CD4-positive, alpha-beta T cell (primary cell): ENCODE results near the gene C10orf95. TPM values are rescaled to one million over a fixed set of nuclear protein-coding genes. Genes with fewer than 3 reads are reported as not detected.

Experiments used
- ATAC-seq: fragments of 200-7000 bp; cut with Tn5 transposase; one replicate; pipeline ENCODE4 v1.10.0; 2022; ENCODE audit warnings: mild to moderate bottlenecking; ENCODE audit not compliant: poor library complexity
- CTCF ChIA-PET: fragments of 350-600 bp; sonication (Branson Sonifier 250); formaldehyde crosslinking; loops from one replicate; lab custom pipeline; 2021; ENCODE audit warnings: antibody characterized with exemption, inconsistent platforms; lab: Charles Lee
- POLR2A ChIA-PET: fragments of 350-600 bp; sonication (Branson Sonifier 250); formaldehyde crosslinking; loops from one replicate; lab custom pipeline; 2021; ENCODE audit warnings: antibody characterized with exemption, inconsistent platforms; lab: Charles Lee
- DNase-seq, 14 experiments: peaks; one replicate each; pipeline ENCODE4 v3.0.0-alpha.2; 2013 to 2020; ENCODE audit warnings: mixed read lengths in 2 of 14
- H3K27ac ChIP-seq, 2 donors: one replicate each; pipeline versions ENCODE4 v1.5.1 to v1.7.0; 2013; ENCODE audit warnings: low read length in 2 of 2, low read depth in 1 of 2, mild to moderate bottlenecking in 1 of 2
- H3K27me3 ChIP-seq, 2 experiments: 1 replicate in 1 of 2; 2 replicates in 1 of 2; pipeline versions ENCODE4 v1.6.1 to v1.7.0; 2013; ENCODE audit warnings: low read length in 2 of 2, control low read depth in 1 of 2, mild to moderate bottlenecking in 1 of 2, moderate library complexity in 1 of 2; ENCODE audit not compliant: insufficient read depth in 2 of 2, control insufficient read depth in 1 of 2
- H3K36me3 ChIP-seq: one replicate; pipeline ENCODE4 v1.6.1; 2013; ENCODE audit warnings: low read length, control low read depth; ENCODE audit not compliant: insufficient read depth
- H3K4me1 ChIP-seq: one replicate; pipeline ENCODE4 v1.6.1; 2013; ENCODE audit warnings: low read length, control low read depth; ENCODE audit not compliant: insufficient read depth
- H3K4me3 ChIP-seq: one replicate; pipeline ENCODE4 v1.5.1; 2013; ENCODE audit warnings: mild to moderate bottlenecking, low read length, moderate library complexity
- H3K9me3 ChIP-seq, 2 experiments: 1 replicate in 1 of 2; 2 replicates in 1 of 2; pipeline versions ENCODE4 v1.6.1 to v1.7.0; 2013; ENCODE audit warnings: low read length in 2 of 2, mild to moderate bottlenecking in 2 of 2, control low read depth in 1 of 2, moderate library complexity in 1 of 2; ENCODE audit not compliant: control insufficient read depth in 1 of 2, insufficient read depth in 1 of 2
- H3K27ac Mint-ChIP-seq: one replicate; pipeline ENCODE4 v1.8.0; 2020; ENCODE audit warnings: mixed read lengths
- H3K27me3 Mint-ChIP-seq: one replicate; pipeline ENCODE4 v1.8.0; 2021; ENCODE audit warnings: mixed read lengths
- H3K36me3 Mint-ChIP-seq: one replicate; pipeline ENCODE4 v1.8.0; 2021; ENCODE audit warnings: low read depth, mixed read lengths
- H3K4me1 Mint-ChIP-seq: one replicate; pipeline ENCODE4 v1.8.0; 2021; ENCODE audit warnings: low read depth, mixed read lengths
- H3K4me3 Mint-ChIP-seq: one replicate; pipeline ENCODE4 v1.8.0; 2020; ENCODE audit warnings: mild to moderate bottlenecking, mixed read lengths
- H3K9me3 Mint-ChIP-seq: one replicate; pipeline ENCODE4 v1.8.0; 2020; ENCODE audit warnings: mixed read lengths
- CTCF ChIP-seq: fragments of 200-600 bp; IDR thresholded peaks from one replicate; pipeline ENCODE4 v1.8.0; 2022; ENCODE audit warnings: antibody characterized with exemption, mild to moderate bottlenecking
- intact Hi-C, 2 experiments: fragments of 100-400 bp; cut with DNase I in 1 of 2; cut with micrococcal nuclease in 1 of 2; formaldehyde crosslinking; loops; one replicate each; pipeline versions ENCODE4 v1.15.1 to v1.9.0; 2023 to 2025; cut with DNase I, micrococcal nuclease
- total RNA-seq, 174 experiments: library from RNA in 2 of 174; stranded (reverse) in 2 of 174; gene quantifications; one replicate each; pipeline ENCODE4 v1.2.3 and lab custom pipeline; 2021 to 2026

The C10orf95 gene
- total RNA-seq, 2 experiments from 2014 or later: 0.16 to 0.28 TPM

- H3K36me3 Mint-ChIP-seq: peaks cover 25% of the 10 kb centered on the region
- CTCF ChIA-PET: interaction anchor here (0.7 to 4.1 kb wide), 7 partner anchors 11 to 500 kb away, joined by 3 to 19 read pairs (median 4); partner anchors contain the start of gene FBXL15
- no peaks in the 10 kb centered on the region for H3K9me3 Mint-ChIP-seq
- peaks cover 3% of the 10 kb centered on the region for H3K36me3 ChIP-seq
- H3K9me3 ChIP-seq: no peaks in the 10 kb centered on the region
- H3K27me3 ChIP-seq: no peaks in the 10 kb centered on the region
- H3K4me1 Mint-ChIP-seq: peaks cover 21% of the 10 kb centered on the region
- peak overlapping the region; percentile 94 for H3K4me3 Mint-ChIP-seq
- intact Hi-C loops: loop anchor here (1.0 to 5.0 kb wide), 5 partner anchors 17 to 56 kb away; partner anchors contain the start of genes ACTR1A (in 1 of the 2), CUEDC2 (in 1 of the 2), NFKB2 (in 1 of the 2) and SUFU (in 1 of the 2)
- TF ChIP-seq CTCF: no peak
- peaks cover 41% of the 10 kb centered on the region for H3K4me1 ChIP-seq
- no peak for DNase-seq
- POLR2A ChIA-PET: interaction anchor here (0.6 to 6.8 kb wide), 25 partner anchors 11 to 331 kb away, joined by 3 to 131 read pairs (median 5); partner anchors contain the start of genes ACTR1A, CUEDC2, FBXL15 and GBF1
- peak overlapping the region; percentile 79 to 80 for H3K27ac ChIP-seq
- ATAC-seq: no peak
- H3K4me3 ChIP-seq: peak overlapping the region; percentile 83
- peak overlapping the region; percentile 78 for H3K27ac Mint-ChIP-seq
- H3K27me3 Mint-ChIP-seq: no peaks in the 10 kb centered on the region
Measured at GRCh38 chr10:102450124-102450373, 1.3 kb downstream of the C10orf95 start.

- TF ChIP-seq CTCF: no peak
- intact Hi-C loops: loop anchor here (1.0 to 5.0 kb wide), 6 partner anchors 15 to 55 kb away; partner anchors contain the start of genes ACTR1A (in 1 of the 2), CUEDC2 (in 1 of the 2), NFKB2 (in 1 of the 2) and SUFU (in 1 of the 2)
- Mint-ChIP-seq H3K9me3 (no peaks in the 10 kb centered on the region), H3K36me3 (peaks cover 22% of the 10 kb centered on the region), H3K4me1 (peaks cover 21% of the 10 kb centered on the region), H3K27me3 (no peaks in the 10 kb centered on the region), H3K4me3 (peak overlapping the region; percentile 94), H3K27ac (peak overlapping the region; percentile 78)
- Histone ChIP-seq H3K27ac (peak overlapping the region; percentile 79 to 80), H3K4me1 (peaks cover 41% of the 10 kb centered on the region), H3K36me3 (peaks cover 3% of the 10 kb centered on the region), H3K27me3 (no peaks in the 10 kb centered on the region), H3K9me3 (no peaks in the 10 kb centered on the region), H3K4me3 (peak overlapping the region; percentile 83)
- peak; percentile 74 for ATAC-seq
- DNase-seq: peak; percentile 73 to 95 (median 84)
- CTCF ChIA-PET: interaction anchor here (0.7 to 4.1 kb wide), 7 partner anchors 12 to 500 kb away, joined by 3 to 19 read pairs (median 4); partner anchors contain the start of gene FBXL15
- POLR2A ChIA-PET: interaction anchor here (1.0 to 6.8 kb wide), 19 partner anchors 12 to 331 kb away, joined by 3 to 131 read pairs (median 6); partner anchors contain the start of genes ACTR1A, CUEDC2, FBXL15 and GBF1
Measured at GRCh38 chr10:102449321-102450123, 1.8 kb downstream of the C10orf95 start.

- H3K4me3 ChIP-seq: no peak overlapping the region
- Mint-ChIP-seq H3K36me3 (peaks cover 3% of the 10 kb centered on the region), H3K4me1 (peaks cover 8% of the 10 kb centered on the region), H3K27ac (no peak overlapping the region), H3K27me3 (no peaks in the 10 kb centered on the region), H3K4me3 (no peak overlapping the region), H3K9me3 (no peaks in the 10 kb centered on the region)
- ATAC-seq (no peak), DNase-seq (no peak)
- POLR2A ChIA-PET: no interaction called here
- no peak for TF ChIP-seq CTCF
- no peak overlapping the region for H3K27ac ChIP-seq
- no peaks in the 10 kb centered on the region for H3K27me3 ChIP-seq
- H3K36me3 ChIP-seq: no peaks in the 10 kb centered on the region
- no peaks in the 10 kb centered on the region for H3K9me3 ChIP-seq
- CTCF ChIA-PET: no interaction called here
- peaks cover 10% of the 10 kb centered on the region for H3K4me1 ChIP-seq
- intact Hi-C loops: no loop called here
Measured at GRCh38 chr10:102444851-102445250, 6.5 kb downstream of the C10orf95 start.
